Measurements from ENCODE around the gene ANKRD1.
"Not testable (repeated sequence)": the region's sequence is repeated elsewhere in the genome, so short reads cannot be mapped to it uniquely, and the experiment has no call there.

Gene ANKRD1

DNA sequence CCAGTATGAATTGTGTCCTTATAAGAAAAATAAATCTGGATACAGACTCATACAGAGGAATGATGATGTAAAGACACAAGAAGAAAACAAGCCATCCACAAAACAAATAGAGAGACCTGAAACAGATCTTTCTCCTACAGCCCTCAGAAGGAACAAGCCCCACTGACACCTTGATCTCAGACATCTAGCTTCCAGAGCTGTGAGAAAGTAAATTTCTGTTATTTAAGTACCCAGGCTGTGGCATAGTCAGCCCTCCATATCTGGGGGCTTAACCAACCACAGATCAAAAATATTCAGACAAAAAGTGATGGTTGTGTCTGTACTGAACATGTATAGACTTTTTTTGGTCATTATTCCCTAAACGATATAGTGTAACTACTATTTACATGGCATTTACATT, 23.9 kb upstream of the ANKRD1 start:
- no peak for ATAC-seq
- TF ChIP-seq CSDC2 (CRISPR knock-in tag; IDR thresholded peaks at IDR 0.05) (no peak), RARB (CRISPR knock-in tag; IDR thresholded peaks at IDR 0.05) (no peak), ZNF8 (CRISPR knock-in tag; IDR thresholded peaks at IDR 0.05) (no peak), TCF4 (CRISPR knock-in tag; IDR thresholded peaks at IDR 0.05; ENCODE audit: borderline replicate concordance) (no peak), ISL1 (CRISPR knock-in tag; IDR thresholded peaks at IDR 0.05) (no peak), TOX (CRISPR knock-in tag; IDR thresholded peaks at IDR 0.05; ENCODE audit: borderline replicate concordance) (no peak), ZNF565 (CRISPR knock-in tag; conservative IDR thresholded peaks at IDR 0.05; ENCODE audit: low read depth) (no peak), ESRRG (CRISPR knock-in tag; IDR thresholded peaks at IDR 0.05) (no peak), SNAI2 (CRISPR knock-in tag; IDR thresholded peaks at IDR 0.05) (no peak), ARNTL (CRISPR knock-in tag; IDR thresholded peaks at IDR 0.05; ENCODE audit: borderline replicate concordance, low read depth) (no peak), ZC3H10 (CRISPR knock-in tag; IDR thresholded peaks at IDR 0.05) (no peak), ZNF70 (CRISPR knock-in tag; IDR thresholded peaks at IDR 0.05) (no peak)
- TF ChIP-seq, protein P1, sequence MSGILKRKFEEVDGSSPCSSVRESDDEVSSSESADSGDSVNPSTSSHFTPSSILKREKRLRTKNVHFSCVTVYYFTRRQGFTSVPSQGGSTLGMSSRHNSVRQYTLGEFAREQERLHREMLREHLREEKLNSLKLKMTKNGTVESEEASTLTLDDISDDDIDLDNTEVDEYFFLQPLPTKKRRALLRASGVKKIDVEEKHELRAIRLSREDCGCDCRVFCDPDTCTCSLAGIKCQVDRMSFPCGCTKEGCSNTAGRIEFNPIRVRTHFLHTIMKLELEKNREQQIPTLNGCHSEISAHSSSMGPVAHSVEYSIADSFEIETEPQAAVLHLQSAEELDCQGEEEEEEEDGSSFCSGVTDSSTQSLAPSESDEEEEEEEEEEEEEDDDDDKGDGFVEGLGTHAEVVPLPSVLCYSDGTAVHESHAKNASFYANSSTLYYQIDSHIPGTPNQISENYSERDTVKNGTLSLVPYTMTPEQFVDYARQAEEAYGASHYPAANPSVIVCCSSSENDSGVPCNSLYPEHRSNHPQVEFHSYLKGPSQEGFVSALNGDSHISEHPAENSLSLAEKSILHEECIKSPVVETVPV (CRISPR knock-in tag; IDR thresholded peaks at IDR 0.05), result no peak
- TF ChIP-seq, protein P2, sequence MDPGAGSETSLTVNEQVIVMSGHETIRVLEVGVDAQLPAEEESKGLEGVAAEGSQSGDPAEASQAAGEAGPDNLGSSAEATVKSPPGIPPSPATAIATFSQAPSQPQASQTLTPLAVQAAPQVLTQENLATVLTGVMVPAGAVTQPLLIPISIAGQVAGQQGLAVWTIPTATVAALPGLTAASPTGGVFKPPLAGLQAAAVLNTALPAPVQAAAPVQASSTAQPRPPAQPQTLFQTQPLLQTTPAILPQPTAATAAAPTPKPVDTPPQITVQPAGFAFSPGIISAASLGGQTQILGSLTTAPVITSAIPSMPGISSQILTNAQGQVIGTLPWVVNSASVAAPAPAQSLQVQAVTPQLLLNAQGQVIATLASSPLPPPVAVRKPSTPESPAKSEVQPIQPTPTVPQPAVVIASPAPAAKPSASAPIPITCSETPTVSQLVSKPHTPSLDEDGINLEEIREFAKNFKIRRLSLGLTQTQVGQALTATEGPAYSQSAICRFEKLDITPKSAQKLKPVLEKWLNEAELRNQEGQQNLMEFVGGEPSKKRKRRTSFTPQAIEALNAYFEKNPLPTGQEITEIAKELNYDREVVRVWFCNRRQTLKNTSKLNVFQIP (CRISPR knock-in tag; IDR thresholded peaks at IDR 0.05; ENCODE audit: borderline replicate concordance, low read depth), result no peak

DNA sequence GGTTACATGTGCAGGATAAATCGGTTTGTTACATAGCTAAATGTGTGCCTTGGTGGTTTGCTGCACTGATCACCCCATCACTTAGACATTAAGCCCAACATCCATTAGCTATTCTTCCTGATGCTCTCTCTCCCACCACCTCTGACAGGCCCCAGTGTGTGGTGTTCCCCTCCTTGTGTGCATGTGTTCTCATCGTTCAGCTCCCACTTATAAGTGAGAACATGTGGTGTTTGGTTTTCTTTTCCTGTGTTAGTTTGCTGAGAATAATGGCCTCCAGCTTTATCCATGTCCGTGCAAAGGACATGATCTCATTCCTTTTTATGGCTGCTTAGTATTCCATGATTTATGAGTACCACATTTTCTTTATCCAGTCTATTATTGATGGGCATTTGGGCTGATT, 22.1 kb upstream of the ANKRD1 start:
- ATAC-seq, result not testable (repeated sequence)

DNA sequence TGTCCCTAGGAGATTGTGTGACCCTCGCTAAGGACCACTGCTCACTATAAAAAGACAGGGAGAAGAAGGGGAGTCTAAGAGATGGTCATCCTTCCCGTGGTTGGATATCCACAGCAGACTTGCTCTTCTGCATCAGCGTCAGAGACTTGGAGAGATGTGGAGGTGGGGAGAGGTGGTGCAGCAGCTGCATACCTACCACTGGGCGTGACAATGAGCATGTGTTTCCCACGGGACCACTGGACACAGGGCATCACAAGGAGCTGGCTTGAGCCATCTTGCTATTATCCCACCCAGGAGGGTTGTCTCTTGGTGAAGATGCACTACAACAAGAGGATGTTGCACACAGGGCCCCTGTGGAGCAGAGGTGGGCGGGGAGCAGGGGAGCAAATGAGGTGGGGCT, 18.8 kb upstream of the ANKRD1 start:
- TF ChIP-seq, protein P3, sequence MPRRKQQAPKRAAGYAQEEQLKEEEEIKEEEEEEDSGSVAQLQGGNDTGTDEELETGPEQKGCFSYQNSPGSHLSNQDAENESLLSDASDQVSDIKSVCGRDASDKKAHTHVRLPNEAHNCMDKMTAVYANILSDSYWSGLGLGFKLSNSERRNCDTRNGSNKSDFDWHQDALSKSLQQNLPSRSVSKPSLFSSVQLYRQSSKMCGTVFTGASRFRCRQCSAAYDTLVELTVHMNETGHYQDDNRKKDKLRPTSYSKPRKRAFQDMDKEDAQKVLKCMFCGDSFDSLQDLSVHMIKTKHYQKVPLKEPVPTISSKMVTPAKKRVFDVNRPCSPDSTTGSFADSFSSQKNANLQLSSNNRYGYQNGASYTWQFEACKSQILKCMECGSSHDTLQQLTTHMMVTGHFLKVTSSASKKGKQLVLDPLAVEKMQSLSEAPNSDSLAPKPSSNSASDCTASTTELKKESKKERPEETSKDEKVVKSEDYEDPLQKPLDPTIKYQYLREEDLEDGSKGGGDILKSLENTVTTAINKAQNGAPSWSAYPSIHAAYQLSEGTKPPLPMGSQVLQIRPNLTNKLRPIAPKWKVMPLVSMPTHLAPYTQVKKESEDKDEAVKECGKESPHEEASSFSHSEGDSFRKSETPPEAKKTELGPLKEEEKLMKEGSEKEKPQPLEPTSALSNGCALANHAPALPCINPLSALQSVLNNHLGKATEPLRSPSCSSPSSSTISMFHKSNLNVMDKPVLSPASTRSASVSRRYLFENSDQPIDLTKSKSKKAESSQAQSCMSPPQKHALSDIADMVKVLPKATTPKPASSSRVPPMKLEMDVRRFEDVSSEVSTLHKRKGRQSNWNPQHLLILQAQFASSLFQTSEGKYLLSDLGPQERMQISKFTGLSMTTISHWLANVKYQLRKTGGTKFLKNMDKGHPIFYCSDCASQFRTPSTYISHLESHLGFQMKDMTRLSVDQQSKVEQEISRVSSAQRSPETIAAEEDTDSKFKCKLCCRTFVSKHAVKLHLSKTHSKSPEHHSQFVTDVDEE (CRISPR knock-in tag; IDR thresholded peaks at IDR 0.05), result no peak
- no peak for TF ChIP-seq ISL1 (CRISPR knock-in tag; IDR thresholded peaks at IDR 0.05)
- TF ChIP-seq, protein P4, sequence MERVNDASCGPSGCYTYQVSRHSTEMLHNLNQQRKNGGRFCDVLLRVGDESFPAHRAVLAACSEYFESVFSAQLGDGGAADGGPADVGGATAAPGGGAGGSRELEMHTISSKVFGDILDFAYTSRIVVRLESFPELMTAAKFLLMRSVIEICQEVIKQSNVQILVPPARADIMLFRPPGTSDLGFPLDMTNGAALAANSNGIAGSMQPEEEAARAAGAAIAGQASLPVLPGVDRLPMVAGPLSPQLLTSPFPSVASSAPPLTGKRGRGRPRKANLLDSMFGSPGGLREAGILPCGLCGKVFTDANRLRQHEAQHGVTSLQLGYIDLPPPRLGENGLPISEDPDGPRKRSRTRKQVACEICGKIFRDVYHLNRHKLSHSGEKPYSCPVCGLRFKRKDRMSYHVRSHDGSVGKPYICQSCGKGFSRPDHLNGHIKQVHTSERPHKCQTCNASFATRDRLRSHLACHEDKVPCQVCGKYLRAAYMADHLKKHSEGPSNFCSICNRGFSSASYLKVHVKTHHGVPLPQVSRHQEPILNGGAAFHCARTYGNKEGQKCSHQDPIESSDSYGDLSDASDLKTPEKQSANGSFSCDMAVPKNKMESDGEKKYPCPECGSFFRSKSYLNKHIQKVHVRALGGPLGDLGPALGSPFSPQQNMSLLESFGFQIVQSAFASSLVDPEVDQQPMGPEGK (CRISPR knock-in tag; IDR thresholded peaks at IDR 0.05; ENCODE audit: borderline replicate concordance), result no peak
- TF ChIP-seq, protein P2 (CRISPR knock-in tag; IDR thresholded peaks at IDR 0.05; ENCODE audit: borderline replicate concordance, low read depth), result no peak
- no peak for TF ChIP-seq OSR1 (CRISPR knock-in tag; IDR thresholded peaks at IDR 0.05)
- TF ChIP-seq TOX (CRISPR knock-in tag; IDR thresholded peaks at IDR 0.05; ENCODE audit: borderline replicate concordance), result no peak
- no peak for TF ChIP-seq ZNF565 (CRISPR knock-in tag; conservative IDR thresholded peaks at IDR 0.05; ENCODE audit: low read depth)
- TF ChIP-seq, protein P1 (CRISPR knock-in tag; IDR thresholded peaks at IDR 0.05), result no peak
- TF ChIP-seq ZFP3 (CRISPR knock-in tag; IDR thresholded peaks at IDR 0.05), result no peak
- TF ChIP-seq ZC3H10 (CRISPR knock-in tag; IDR thresholded peaks at IDR 0.05), result no peak
- TF ChIP-seq, protein P5, sequence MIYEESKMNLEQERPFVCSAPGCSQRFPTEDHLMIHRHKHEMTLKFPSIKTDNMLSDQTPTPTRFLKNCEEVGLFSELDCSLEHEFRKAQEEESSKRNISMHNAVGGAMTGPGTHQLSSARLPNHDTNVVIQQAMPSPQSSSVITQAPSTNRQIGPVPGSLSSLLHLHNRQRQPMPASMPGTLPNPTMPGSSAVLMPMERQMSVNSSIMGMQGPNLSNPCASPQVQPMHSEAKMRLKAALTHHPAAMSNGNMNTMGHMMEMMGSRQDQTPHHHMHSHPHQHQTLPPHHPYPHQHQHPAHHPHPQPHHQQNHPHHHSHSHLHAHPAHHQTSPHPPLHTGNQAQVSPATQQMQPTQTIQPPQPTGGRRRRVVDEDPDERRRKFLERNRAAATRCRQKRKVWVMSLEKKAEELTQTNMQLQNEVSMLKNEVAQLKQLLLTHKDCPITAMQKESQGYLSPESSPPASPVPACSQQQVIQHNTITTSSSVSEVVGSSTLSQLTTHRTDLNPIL (CRISPR knock-in tag; IDR thresholded peaks at IDR 0.05; ENCODE audit: low read depth), result no peak
- TF ChIP-seq PPARA (CRISPR knock-in tag; IDR thresholded peaks at IDR 0.05; ENCODE audit: borderline replicate concordance), result no peak
- TF ChIP-seq RARB (CRISPR knock-in tag; IDR thresholded peaks at IDR 0.05), result no peak
- no peak for TF ChIP-seq ZNF8 (CRISPR knock-in tag; IDR thresholded peaks at IDR 0.05)
- no peak for TF ChIP-seq CSDC2 (CRISPR knock-in tag; IDR thresholded peaks at IDR 0.05)
- no peak for TF ChIP-seq SNAI2 (CRISPR knock-in tag; IDR thresholded peaks at IDR 0.05)
- ATAC-seq, result no peak

All from SK-N-SH treated with all-trans-retinoic acid at 6 μM for 48 hours (cell line).